Tibial artery (tissue), 4 donors: ENCODE data around the gene IMMP2L.

ENCODE experiments used
- DNase-seq, 2 donors: peaks; one replicate each; pipeline ENCODE4 v3.0.0-alpha.2; 2019
- H3K27ac ChIP-seq, 2 donors: fragments of 200-600 bp; sonication (generic) in 1 of 2; 1 replicate in 1 of 2; 2 replicates in 1 of 2; pipeline ENCODE4 v1.5.1; 2018 to 2019; ENCODE audit warnings: mild to moderate bottlenecking in 1 of 2
- H3K27me3 ChIP-seq, 2 donors: fragments of 200-600 bp; sonication (generic) in 1 of 2; one replicate each; pipeline versions ENCODE4 v1.5.1 to v1.6.0; 2016 to 2019
- H3K36me3 ChIP-seq, 3 donors: fragments of 200-600 bp; sonication (generic) in 2 of 3; one replicate each; pipeline ENCODE4 v1.5.1; 2016 to 2019; ENCODE audit warnings: mild to moderate bottlenecking in 2 of 3
- H3K4me1 ChIP-seq, 4 donors: fragments of 200-600 bp; sonication (generic) in 2 of 4; 1 replicate in 3 of 4; 2 replicates in 1 of 4; pipeline ENCODE4 v1.5.1; 2016 to 2019
- H3K4me3 ChIP-seq, 2 donors: fragments of 200-600 bp; sonication (generic) in 1 of 2; 1 replicate in 1 of 2; 2 replicates in 1 of 2; pipeline ENCODE4 v1.5.1; 2018 to 2019; ENCODE audit warnings: mild to moderate bottlenecking in 2 of 2
- H3K9me3 ChIP-seq, 3 donors: fragments of 200-600 bp; sonication (generic) in 1 of 3; one replicate each; pipeline ENCODE4 v1.5.1; 2016 to 2019
- CTCF ChIP-seq, 2 experiments: fragments of 200-600 bp in 1 of 2; fragments of 450-650 bp in 1 of 2; IDR thresholded peaks; one replicate each; pipeline ENCODE4 v1.5.1; 2017 to 2019; ENCODE audit warnings: antibody characterized with exemption in 2 of 2, mild to moderate bottlenecking in 1 of 2, moderate library complexity in 1 of 2
- intact Hi-C: fragments of 100-400 bp; cut with DNase I; formaldehyde crosslinking; loops from one replicate; pipeline ENCODE4 v1.15.0; 2023; ENCODE audit warnings: low total_unique reads

The IMMP2L gene

GRCh38 chr7:111560773-111561653 lies 1.3 kb downstream of the IMMP2L start:
- intact Hi-C loops = no loop called here
- peaks cover 0 to under 1% (median 0%) of the 10 kb centered on the region in 3 donors for H3K36me3 ChIP-seq
- DNase-seq = no peak

GRCh38 chr7:111558991-111559390 lies 3.3 kb downstream of the IMMP2L start:
- H3K4me1 ChIP-seq = peaks cover 0 to 28% (median 6%) of the 10 kb centered on the region in 4 donors
- intact Hi-C loops = no loop called here
- no peak overlapping the region for H3K27ac ChIP-seq
- peaks cover 0 to 20% (median 12%) of the 10 kb centered on the region in 3 donors for H3K36me3 ChIP-seq
- H3K27me3 ChIP-seq = no peaks in the 10 kb centered on the region
- no peaks in the 10 kb centered on the region for H3K9me3 ChIP-seq
- no peak overlapping the region for H3K4me3 ChIP-seq
- no peak for DNase-seq
- no peak for TF ChIP-seq CTCF (IDR thresholded peaks at IDR 0.05)

More at GRCh38 chr7:111560773-111561653, 1.3 kb downstream of the IMMP2L start:
- Histone ChIP-seq H3K27ac (peak overlapping the region; percentile 89 to 94), H3K4me3 (peak overlapping the region; percentile 74 to 84), H3K27me3 (no peaks in the 10 kb centered on the region), H3K9me3 (no peaks in the 10 kb centered on the region), H3K4me1 (peaks cover 0 to 28% (median 6%) of the 10 kb centered on the region in 4 donors)
- no peak for TF ChIP-seq CTCF (IDR thresholded peaks at IDR 0.05)

- Histone ChIP-seq H3K36me3 (peaks cover 0 to 33% (median 27%) of the 10 kb centered on the region in 3 donors), H3K4me1 (peaks cover 0 to 24% (median 6%) of the 10 kb centered on the region in 4 donors), H3K9me3 (no peaks in the 10 kb centered on the region), H3K27ac (no peak overlapping the region), H3K27me3 (no peaks in the 10 kb centered on the region), H3K4me3 (no peak overlapping the region)
- intact Hi-C loops = no loop called here
- TF ChIP-seq CTCF (IDR thresholded peaks at IDR 0.05) = no peak
- no peak for DNase-seq
Observed at GRCh38 chr7:111556977-111557376, 5.3 kb downstream of the IMMP2L start.

- no peaks in the 10 kb centered on the region for H3K27me3 ChIP-seq
- H3K9me3 ChIP-seq = no peaks in the 10 kb centered on the region
- no peak overlapping the region for H3K27ac ChIP-seq
- no peaks in the 10 kb centered on the region for H3K4me1 ChIP-seq
- TF ChIP-seq CTCF (IDR thresholded peaks at IDR 0.05) = no peak
- intact Hi-C loops = no loop called here
- no peak overlapping the region for H3K4me3 ChIP-seq
- H3K36me3 ChIP-seq = peaks cover 11 to 50% (median 34%) of the 10 kb centered on the region in 3 donors
- DNase-seq = no peak
Observed at GRCh38 chr7:111554086-111554485, 8.2 kb downstream of the IMMP2L start.

GRCh38 chr7:111541067-111541466 lies 21.2 kb downstream of the IMMP2L start:
- no peak for TF ChIP-seq CTCF (IDR thresholded peaks at IDR 0.05)
- intact Hi-C loops = no loop called here
- Histone ChIP-seq H3K9me3 (no peaks in the 10 kb centered on the region), H3K27me3 (no peaks in the 10 kb centered on the region), H3K27ac (no peak overlapping the region), H3K36me3 (no peaks in the 10 kb centered on the region), H3K4me3 (no peak overlapping the region), H3K4me1 (no peaks in the 10 kb centered on the region)
- no peak for DNase-seq
